H7 (cell line): ENCODE data around the gene C1orf174. TPM values are rescaled to one million over a fixed set of nuclear protein-coding genes. Genes with fewer than 3 reads are reported as not detected.
A peak's percentile ranks its signal among the peaks of the same experiment; 100 is the strongest.

Experiments used
- DNase-seq: peaks from one replicate; pipeline ENCODE4 v3.0.0; 2012
- H3K27me3 ChIP-seq: 2 replicates; pipeline ENCODE4 v1.6.0; 2011; ENCODE audit warnings: mild to moderate bottlenecking, low read length; ENCODE audit not compliant: control insufficient read depth, insufficient read depth
- H3K36me3 ChIP-seq: replicated peaks from 2 replicates; pipeline ENCODE4 v1.5.1; 2011; ENCODE audit warnings: low read length; ENCODE audit not compliant: control insufficient read depth, insufficient read depth
- H3K4me3 ChIP-seq: 2 replicates; pipeline ENCODE4 v1.5.1; 2011; ENCODE audit warnings: low read depth, mild to moderate bottlenecking, control low read depth, low read length, moderate library complexity; ENCODE audit not compliant: insufficient read depth
- total RNA-seq: library from RNA; depleted of rRNA; stranded (reverse); fragments of >200 nt; shearing (Covaris generic); gene quantifications from 2 replicates; pipeline ENCODE4 v1.2.3, GENCODE V29; 2014

The C1orf174 gene
- total RNA-seq, 1 experiment from 2014 or later = 60.5 TPM

GRCh38 chr1:3907621-3908165, 7.6 kb upstream of the C1orf174 start:
- Histone ChIP-seq H3K36me3 (no peaks in the 10 kb centered on the region), H3K4me3 (no peak overlapping the region), H3K27me3 (no peaks in the 10 kb centered on the region; the same call in 1 of the 2 replicates)
- no peak for DNase-seq

GRCh38 chr1:3907031-3907534, 7.0 kb upstream of the C1orf174 start:
- DNase-seq = peak; percentile 85

GRCh38 chr1:3906672-3907020, 6.6 kb upstream of the C1orf174 start:
- H3K4me3 ChIP-seq = no peak overlapping the region
- no peak for DNase-seq
- no peaks in the 10 kb centered on the region for H3K36me3 ChIP-seq
- no peaks in the 10 kb centered on the region; the same call in 1 of the 2 replicates for H3K27me3 ChIP-seq

More at GRCh38 chr1:3907031-3907534, 7.0 kb upstream of the C1orf174 start:
- Histone ChIP-seq H3K4me3 (no peak overlapping the region), H3K36me3 (no peaks in the 10 kb centered on the region), H3K27me3 (no peaks in the 10 kb centered on the region; the same call in 1 of the 2 replicates)

GRCh38 chr1:3905953-3906671, 6.0 kb upstream of the C1orf174 start:
- DNase-seq = no peak
- H3K4me3 ChIP-seq = no peak overlapping the region
- no peaks in the 10 kb centered on the region; the same call in 1 of the 2 replicates for H3K27me3 ChIP-seq
- no peaks in the 10 kb centered on the region for H3K36me3 ChIP-seq

- DNase-seq = no peak
Observed at GRCh38 chr1:3905266-3905952, 5.3 kb upstream of the C1orf174 start.

GRCh38 chr1:3904843-3905185, 4.7 kb upstream of the C1orf174 start:
- Histone ChIP-seq H3K36me3 (no peaks in the 10 kb centered on the region), H3K27me3 (no peaks in the 10 kb centered on the region), H3K4me3 (no peak overlapping the region)
- no peak for DNase-seq

More at GRCh38 chr1:3905266-3905952, 5.3 kb upstream of the C1orf174 start:
- Histone ChIP-seq H3K27me3 (no peaks in the 10 kb centered on the region), H3K36me3 (no peaks in the 10 kb centered on the region), H3K4me3 (no peak overlapping the region)

GRCh38 chr1:3904006-3904842, 4.2 kb upstream of the C1orf174 start:
- H3K27me3 ChIP-seq = no peaks in the 10 kb centered on the region
- no peaks in the 10 kb centered on the region for H3K36me3 ChIP-seq
- DNase-seq = no peak
- H3K4me3 ChIP-seq = no peak overlapping the region

- Histone ChIP-seq H3K36me3 (no peaks in the 10 kb centered on the region), H3K27me3 (no peaks in the 10 kb centered on the region), H3K4me3 (no peak overlapping the region)
- DNase-seq = no peak
Observed at GRCh38 chr1:3903141-3904005, 3.3 kb upstream of the C1orf174 start.

- DNase-seq = no peak
- Histone ChIP-seq H3K36me3 (no peaks in the 10 kb centered on the region), H3K27me3 (no peaks in the 10 kb centered on the region), H3K4me3 (no peak overlapping the region)
Observed at GRCh38 chr1:3902571-3903091, 2.6 kb upstream of the C1orf174 start.

GRCh38 chr1:3902111-3902511, 2.0 kb upstream of the C1orf174 start:
- no peaks in the 10 kb centered on the region for H3K36me3 ChIP-seq
- H3K4me3 ChIP-seq = no peak overlapping the region
- no peaks in the 10 kb centered on the region for H3K27me3 ChIP-seq
- DNase-seq = no peak

GRCh38 chr1:3900969-3901529, 977 bp upstream of the C1orf174 start:
- DNase-seq = peak; percentile 99
- peak overlapping the region; percentile 99 for H3K4me3 ChIP-seq
- no peaks in the 10 kb centered on the region for H3K36me3 ChIP-seq
- no peaks in the 10 kb centered on the region for H3K27me3 ChIP-seq

- Histone ChIP-seq H3K4me3 (peak overlapping the region; percentile 99), H3K27me3 (no peaks in the 10 kb centered on the region), H3K36me3 (no peaks in the 10 kb centered on the region; the same call in 1 of the 2 replicates)
- peak; percentile 88 for DNase-seq
Observed at GRCh38 chr1:3899754-3900149, 320 bp downstream of the C1orf174 start.
